Activated T-helper 9 cell treated with anti-CD3 and anti-CD28 coated beads, Interleukin-2, amount 50 U/mL, for 16 hours (primary cell): ENCODE results near the gene TENT5C.
A peak's percentile ranks its signal among the peaks of the same experiment; 100 is the strongest.

Experiments
- DNase-seq: peaks from one replicate; pipeline ENCODE4 v3.0.0-alpha.2; 2020; ENCODE audit warnings: low read depth

Gene TENT5C

GRCh38 chr1:117657949-117658660, 52.3 kb downstream of the TENT5C start:
- no peak for DNase-seq

GRCh38 chr1:117658676-117659075, 52.8 kb downstream of the TENT5C start:
- no peak for DNase-seq

GRCh38 chr1:117659550-117660270, 53.9 kb downstream of the TENT5C start:
- no peak for DNase-seq

- DNase-seq: no peak
Observed at GRCh38 chr1:117660271-117660965, 54.6 kb downstream of the TENT5C start.

- DNase-seq: no peak
Observed at GRCh38 chr1:117661027-117661426, 55.2 kb downstream of the TENT5C start.

GRCh38 chr1:117662667-117663066, 56.8 kb downstream of the TENT5C start:
- no peak for DNase-seq

- DNase-seq: no peak
Observed at GRCh38 chr1:117663156-117663902, 57.5 kb downstream of the TENT5C start.

- DNase-seq: peak; percentile 34
Observed at GRCh38 chr1:117664314-117664713, 58.5 kb downstream of the TENT5C start.

GRCh38 chr1:117665556-117666270, 59.9 kb downstream of the TENT5C start:
- no peak for DNase-seq

- DNase-seq: no peak
Observed at GRCh38 chr1:117669572-117669971, 63.7 kb downstream of the TENT5C start.

GRCh38 chr1:117670976-117671780, 65.3 kb downstream of the TENT5C start:
- no peak for DNase-seq

- no peak for DNase-seq
Observed at GRCh38 chr1:117671781-117672501, 66.1 kb downstream of the TENT5C start.

GRCh38 chr1:117672756-117673155, 66.9 kb downstream of the TENT5C start:
- DNase-seq: no peak

GRCh38 chr1:117673405-117673804, 67.6 kb downstream of the TENT5C start:
- DNase-seq: no peak

- DNase-seq: no peak
Observed at GRCh38 chr1:117674521-117675400, 68.9 kb downstream of the TENT5C start.

GRCh38 chr1:117675907-117676430, 70.1 kb downstream of the TENT5C start:
- no peak for DNase-seq

GRCh38 chr1:117676615-117677130, 70.8 kb downstream of the TENT5C start:
- no peak for DNase-seq
